Stimulated activated CD4-positive, alpha-beta T cell treated with anti-CD3 and anti-CD28 coated beads, Interleukin-12 subunit alpha, Interleukin-12 subunit beta, amount 100 ng/mL, for 24 hours (primary cell): ENCODE measurements around the gene AGO4.
A peak's percentile ranks its signal among the peaks of the same experiment; 100 is the strongest.
"Not testable (repeated sequence)": the region's sequence is repeated elsewhere in the genome, so short reads cannot be mapped to it uniquely, and the experiment has no call there.

Experiments used
- DNase-seq, 2 experiments: peaks; one replicate each; pipeline ENCODE4 v3.0.0-alpha.2; 2020; ENCODE audit warnings: low read depth in 2 of 2

AGO4 gene

DNA sequence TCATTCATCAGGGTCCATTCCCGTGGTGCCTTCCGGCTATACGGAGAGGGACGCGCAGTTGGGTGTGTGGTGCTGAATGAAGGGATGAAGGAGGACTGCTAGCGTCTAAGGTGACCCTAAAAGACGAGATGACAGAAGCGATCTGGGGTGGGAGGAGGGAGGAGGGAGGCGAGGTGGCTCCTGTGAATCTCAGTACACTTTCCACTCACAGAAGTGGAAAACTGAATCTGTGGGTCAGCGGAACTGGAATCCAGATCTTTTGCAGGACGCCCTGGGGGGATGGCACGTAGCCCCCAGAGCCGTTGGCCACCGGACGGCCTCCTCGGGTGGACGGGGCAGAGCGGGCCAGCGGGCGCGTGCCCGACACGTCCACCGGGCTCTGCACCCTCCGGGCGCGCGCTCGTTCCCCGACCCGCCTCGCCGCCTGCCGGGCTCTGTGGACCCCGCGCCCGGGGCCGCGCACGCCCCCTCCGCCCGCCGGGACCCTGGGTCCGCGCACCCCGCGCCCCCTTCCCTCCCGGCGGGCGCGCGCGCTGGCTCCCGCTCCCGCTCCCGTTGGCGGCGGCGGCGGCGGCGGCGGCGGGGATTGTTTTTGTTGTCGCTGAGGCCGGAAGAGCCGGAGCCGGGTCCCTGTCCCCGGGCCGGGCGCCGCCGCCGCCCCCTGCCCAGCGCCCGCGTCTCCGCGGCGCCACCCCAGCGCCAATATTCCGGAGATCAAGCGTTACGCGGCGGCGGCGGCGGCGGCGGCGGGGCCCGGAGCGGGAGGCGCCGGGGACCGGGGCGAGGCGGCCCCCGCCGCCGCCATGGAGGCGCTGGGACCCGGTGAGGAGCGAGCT lies at the start of gene AGO4:
Gene AGO4, plus strand, starts transcription at position 403 of the 836 bp plus-strand sequence. Its CDS starts 401 bp downstream, at position 804.
- peak in 1 of 2 experiments; percentile 12 for DNase-seq

DNA sequence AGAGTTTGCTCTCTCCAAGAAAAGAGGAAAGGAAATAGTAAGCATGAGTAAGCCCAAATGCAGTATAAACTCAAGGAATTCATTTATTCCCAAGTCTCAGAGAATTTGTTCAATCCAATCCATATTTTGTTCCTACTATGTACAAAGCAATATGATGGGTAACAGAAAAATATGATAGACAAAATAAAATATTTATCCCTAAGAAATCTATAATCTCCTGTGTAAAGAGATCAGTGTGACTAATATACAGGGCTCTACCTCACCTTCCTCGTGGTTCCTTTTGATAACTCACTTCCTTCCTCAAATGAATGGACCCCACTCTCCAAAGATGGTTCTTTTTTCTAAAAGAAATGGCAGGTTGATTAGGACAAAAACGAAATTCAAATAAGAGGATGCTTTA lies 45.7 kb upstream of the AGO4 start:
- no peak for DNase-seq

DNA sequence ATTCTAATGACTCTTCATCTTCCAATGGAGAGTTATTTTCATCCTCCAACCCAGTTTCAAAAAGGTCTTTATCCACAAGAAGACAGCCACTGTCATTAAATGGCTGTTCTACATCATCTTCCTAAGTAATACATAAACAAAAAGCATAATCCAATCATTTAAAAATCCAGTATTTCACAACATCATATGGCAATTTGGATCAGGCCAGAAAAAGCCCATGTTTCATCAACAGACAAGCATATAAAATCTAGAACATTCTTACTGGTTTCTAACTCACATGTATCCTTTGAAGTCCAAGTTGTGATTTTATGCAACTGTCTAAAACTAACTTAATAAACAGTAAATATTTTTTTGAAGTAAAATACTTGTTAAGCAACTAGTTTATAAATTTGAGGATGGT lies 44.6 kb upstream of the AGO4 start:
- no peak for DNase-seq

DNA sequence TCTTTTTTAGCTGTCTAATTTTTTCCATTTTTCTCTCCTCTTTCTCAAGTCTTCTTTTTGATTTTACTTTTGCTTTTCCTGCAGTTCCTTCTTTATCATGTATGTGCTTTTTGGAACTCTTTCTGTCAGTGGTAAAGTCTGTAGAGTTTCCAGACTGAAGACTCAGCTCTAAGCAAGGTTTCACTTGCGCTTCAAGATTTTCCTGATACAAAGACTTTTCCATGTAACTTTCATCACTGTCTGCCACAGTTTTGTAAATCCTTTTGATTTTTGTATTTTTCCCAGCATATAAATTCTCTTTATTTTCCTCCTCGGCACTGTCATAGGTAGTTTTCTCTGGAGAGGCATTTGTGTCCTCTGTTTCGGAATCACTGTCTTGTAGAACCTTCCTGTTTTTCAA lies 43.5 kb upstream of the AGO4 start:
- DNase-seq = no peak

DNA sequence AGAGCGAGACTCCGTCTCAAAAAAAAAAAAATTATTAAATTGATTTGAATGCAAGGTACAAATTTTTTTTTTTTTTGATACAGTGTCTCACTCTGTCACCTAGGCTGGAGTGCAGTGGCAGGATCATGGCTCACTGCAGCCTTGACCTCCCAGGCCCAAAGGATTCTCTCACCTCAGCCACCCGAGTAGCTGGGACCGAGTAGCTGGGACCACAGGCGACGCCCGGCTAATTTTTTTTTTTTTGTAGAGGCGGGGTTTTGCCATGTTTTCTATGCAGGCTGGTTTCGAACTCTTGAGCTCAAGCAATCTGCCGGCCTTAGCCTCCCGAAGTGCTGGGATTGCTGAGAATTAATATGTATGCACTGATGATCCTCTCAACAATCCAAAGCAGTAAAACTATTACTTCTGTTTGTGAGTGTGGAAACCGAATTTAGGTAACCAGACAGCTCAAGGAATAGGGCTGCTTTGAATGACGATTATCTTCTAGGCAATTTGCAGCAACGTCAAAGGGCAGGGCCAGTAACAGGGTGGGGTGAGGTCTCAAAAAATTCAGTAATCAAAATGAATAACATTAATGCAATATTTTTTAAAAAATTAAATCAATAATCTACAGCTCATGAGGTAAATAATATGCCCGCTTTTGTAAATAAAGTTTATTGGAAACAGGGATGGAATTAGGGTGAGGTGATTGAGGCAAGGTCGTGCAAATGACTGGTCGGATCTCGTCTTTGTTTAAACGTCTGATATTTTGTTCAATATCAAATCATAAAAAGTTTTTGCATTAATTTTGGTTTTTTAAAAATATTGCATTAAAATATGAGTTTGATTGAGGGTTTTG lies 39.2 kb upstream of the AGO4 start:
- no peak for DNase-seq

DNA sequence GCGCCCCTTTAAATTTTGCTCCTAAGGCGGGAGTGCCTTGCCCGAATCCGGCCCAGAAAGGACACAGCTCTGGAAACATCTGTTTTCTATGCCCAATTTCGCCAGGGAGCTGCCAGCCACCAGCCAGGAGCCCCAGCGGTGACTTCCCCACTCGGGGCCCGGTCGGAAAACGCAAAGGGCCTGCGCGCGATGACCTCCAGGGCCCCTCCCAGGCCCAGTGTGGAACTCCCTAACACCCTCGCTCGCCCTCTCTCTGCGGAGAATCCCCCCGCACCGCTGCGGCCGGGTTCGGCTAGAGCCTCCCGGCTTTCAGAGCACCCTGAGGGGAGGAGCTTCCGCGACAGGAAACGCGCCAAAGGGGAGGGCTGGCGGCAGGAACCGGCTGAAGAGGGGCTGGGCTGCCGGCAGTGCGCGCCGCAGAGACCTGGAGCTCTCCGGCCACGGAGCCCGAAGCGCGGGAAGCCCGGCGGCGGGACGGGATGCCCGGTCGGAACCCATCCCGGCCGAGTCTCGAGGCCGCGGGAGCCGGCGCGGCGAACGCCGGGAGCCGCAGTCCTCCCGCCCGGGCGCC lies 38.5 kb upstream of the AGO4 start:
- peak; percentile 71 to 79 for DNase-seq

DNA sequence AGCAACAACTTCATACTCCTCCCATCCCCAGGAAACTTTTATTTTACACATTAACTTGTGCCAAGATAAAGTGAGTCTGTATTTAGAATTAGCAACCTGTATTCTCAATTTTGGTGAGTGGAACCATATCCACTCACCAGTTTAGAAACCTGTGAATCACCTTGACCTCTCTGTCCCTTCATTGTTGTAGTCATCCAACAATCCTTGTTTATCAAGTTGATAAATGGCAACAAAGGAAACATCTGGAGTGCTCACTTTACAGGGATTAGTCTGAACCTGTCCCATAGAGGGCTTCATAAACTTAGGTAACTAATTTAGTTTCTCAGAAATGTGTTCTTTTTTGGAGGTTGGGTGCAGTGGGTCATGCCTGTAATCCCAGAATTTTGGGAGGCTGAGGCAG lies 34.1 kb upstream of the AGO4 start:
- no peak for DNase-seq

DNA sequence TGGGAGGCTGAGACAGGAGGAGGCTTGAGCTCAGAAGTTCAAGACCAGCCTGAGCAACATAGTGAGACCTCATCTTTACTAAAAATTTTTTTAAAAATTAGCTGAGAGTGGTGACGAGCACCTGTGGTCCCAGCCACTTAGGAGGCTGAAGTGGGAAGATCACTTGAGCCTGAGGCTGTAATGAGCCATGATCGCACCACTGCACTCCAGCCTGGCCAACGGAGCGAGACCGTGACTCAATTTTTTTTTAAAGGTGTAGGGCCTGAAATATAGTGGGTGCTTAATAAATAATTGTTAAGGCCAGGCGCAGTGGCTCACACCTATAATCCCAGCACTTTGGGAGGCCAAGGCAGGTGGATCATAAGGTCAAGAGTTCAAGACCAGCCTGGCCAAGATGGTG lies 31.6 kb upstream of the AGO4 start:
- DNase-seq = not testable (repeated sequence)

DNA sequence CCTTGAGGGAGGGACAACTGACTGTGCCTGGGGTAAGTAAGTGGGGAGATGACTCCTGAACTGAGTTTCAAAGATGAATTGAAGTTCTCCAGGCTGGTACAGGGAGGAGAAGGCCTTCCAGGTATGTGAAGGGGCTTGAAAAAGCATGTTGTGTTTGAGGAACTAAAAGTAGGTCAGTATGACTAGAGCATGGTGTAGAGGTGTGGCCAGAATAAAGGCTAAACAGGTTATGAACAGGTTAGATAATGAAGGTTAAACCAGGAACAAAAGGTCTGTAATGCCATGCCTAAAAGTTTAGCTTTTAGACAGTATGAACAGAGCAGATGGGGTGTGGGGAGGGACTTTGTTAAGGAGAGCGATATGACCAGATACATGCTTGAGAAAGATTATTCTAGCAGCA lies 30.7 kb upstream of the AGO4 start:
- no peak for DNase-seq

DNA sequence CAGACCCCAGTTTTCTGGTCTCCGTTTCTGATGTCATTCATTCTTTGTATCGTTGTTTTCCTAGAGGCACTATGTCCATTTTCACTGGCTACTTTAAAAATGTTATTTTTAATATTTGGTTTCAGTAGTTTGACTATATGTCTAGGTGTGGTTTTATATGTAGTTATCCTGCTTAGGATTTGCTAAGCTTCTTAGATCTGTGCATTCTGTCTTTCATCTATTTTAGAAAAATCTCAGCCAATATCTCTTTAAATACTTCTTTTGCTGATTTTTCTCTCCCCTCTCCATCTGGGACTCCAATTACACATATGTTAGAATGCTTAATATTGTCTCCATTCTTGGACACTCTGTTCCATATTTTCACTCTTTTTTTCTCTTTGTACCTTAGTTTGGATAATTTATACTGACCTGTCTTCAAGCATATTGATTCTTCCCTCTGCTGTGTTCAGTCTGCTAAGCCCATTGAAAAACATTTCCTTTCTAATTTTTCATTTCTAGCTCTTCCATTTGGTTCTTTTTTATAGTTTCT lies 24.7 kb upstream of the AGO4 start:
- DNase-seq = no peak

DNA sequence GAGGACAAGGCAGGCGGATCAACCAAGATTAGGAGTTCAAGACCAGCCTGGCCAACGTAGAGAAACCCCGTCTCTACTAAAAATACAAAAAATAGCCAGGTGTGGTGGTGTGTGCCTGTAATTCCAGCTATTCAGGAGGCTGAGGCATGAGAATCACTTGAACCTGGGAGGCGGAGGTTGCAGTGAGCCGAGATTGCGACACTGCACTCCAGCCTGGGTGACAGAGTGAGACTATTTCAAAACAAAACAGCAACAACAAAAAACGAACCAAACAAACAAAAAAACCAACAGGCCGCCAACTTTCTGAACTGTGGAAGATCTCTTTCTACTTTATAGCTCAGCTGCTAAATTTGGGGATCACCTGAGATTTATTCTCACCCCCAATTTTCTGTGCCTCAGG lies 23.5 kb upstream of the AGO4 start:
- not testable (repeated sequence) for DNase-seq

DNA sequence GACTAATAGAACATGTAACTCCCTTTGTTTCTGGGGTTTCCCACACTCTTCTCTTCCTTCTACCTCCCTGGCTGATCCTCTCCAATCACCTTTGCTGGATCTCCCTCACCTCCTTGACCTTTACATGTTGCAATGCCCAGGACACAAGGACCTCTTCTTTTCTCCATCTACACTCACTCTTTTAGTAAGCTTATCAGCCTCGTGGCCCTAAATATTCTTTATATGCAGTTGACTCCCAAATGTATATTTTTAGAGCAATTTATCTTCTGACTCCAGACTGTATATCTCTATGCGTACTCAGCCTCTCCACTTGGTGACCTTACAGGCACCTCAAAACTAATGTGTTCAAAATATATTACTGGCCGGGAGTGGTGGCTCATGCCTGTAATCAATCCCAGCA lies 19.7 kb upstream of the AGO4 start:
- DNase-seq = no peak

DNA sequence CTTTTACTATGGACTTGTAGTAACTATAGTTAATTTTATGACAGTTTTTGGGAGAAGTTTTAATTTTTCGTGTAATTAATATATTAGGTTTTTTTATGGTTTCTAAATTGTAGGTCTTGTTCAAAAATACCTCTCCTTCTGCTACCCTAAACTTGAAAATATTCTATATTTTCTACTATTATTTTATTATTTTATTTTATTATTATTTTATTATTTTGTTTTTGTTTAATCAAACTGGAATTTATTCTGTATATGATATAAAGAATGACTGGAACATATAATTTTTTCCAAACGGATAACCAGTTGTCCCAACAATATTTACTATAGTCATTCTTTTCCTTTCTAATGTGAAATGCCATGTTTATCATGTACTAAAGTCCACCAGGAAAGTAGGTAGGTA lies 17.1 kb upstream of the AGO4 start:
- no peak for DNase-seq

DNA sequence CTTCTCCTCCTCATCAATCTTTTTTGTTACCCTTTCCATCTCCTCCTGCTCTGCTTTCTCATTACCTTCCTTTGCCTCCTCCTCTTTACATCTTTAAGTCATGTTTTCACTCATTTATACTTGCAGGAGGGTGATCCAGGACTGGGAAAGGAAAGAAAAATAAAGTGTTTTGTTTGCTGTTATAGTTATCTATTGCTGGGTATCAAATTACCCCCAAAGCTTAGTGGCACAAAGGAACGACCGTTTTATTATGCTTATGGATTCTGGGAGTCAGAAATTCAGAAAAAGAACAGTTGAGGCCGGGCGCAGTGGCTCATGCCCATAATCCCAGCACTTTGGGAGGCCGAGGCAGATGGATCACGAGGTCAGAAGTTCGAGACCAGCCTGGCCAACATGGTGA lies 12.5 kb upstream of the AGO4 start:
- DNase-seq = no peak

DNA sequence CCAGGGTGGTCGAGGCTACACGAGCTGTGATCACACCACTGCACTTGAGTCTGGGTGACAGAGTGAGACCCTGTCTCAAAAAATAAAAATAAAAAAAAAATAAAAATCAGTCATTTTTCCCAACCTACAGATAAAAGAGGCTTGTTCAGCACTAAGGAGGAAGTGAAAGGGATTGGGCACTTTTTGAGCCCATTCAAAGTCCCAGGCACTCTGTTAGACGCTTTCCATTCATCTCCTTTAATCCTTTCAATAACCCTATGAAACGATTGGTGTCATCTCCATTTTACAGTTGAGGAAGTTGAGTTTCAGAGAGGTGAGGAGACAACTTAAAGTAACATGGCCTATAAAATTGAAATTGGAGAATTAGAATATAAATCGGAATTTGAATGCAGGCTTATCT lies 10.4 kb upstream of the AGO4 start:
- DNase-seq = no peak

DNA sequence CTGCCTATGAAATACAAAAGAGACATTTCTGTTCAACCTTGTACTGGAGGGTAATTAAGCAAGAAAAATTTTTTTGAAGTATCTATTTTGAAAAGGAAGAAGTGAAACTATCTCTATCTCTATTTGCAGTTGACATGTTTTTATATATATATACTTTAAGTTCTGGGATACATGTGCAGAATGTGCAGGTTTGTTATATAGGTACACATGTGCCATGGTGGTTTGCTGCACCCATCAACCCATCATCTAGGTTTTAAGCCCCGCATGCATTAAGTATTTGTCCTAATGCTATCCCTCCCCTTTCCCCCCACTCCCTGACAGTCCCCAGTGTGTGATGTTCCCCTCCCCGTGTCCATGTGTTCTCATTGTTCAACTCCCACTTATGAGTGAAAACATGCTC lies 9.8 kb upstream of the AGO4 start:
- not testable (repeated sequence) for DNase-seq

DNA sequence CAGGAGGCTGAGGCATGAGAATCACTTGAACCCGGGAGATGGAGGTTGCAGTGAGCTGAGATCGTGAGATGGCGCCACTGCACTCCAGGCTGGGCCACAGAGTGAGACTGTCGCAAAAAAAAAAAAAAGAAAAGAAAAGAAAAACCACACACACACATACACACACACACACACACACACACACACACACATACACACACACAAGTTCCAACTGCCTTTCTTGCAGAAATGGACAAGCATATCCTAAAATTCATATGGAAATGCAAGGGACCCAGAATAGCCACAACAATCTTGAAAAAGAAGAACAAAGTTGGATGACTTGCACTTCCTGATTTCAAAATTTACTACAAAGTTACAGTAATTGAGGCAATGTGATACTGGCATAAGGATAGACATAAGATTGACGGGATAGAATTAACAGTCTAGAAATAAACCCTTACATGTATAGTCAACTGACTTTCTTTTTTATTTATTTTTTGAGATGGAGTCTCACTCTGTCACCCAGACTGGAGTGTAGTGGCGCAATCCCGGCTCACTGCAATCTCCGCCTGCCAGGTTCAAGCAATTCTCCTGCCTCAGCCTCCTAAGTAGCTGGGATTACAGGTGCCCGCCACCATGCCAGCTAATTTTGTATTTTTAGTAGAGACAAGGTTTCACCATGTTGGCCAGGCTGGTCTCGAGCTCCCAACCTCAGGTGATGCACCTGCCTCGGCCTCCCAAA lies 7.5 kb upstream of the AGO4 start:
- DNase-seq = not testable (repeated sequence)

DNA sequence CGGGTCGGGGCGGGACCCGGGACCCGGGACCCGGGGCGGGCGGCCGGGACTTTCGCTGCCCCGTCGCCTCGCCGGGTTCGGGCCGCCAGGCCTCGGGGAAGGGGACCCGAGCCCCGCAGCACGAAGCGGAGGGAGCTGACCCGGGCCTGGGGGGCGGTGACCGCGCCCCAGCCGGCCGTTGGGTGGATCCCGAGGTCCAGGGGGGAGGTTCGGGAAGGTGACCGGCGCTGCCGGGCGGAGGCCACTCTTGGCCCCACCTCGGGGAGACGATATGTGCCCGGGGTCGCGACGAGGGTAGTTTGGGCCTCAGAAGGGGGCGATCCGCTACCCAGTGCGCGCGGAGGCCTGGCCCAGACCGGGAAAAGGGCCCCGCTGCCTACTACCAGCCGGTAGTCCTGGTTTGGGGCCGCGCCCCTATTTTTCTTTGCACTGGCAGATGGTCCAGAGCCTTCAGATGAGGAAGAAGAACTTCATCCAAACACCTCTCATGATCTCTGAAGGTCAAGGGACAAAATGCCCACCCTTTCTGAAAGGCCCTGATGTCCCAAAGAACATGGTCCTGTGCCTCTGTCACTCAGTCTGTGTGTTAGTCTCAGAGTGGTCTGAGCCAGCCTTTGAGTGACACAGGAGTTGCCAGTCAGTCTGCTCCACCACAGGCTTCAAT lies 766 bp downstream of the AGO4 start:
- DNase-seq = no peak

DNA sequence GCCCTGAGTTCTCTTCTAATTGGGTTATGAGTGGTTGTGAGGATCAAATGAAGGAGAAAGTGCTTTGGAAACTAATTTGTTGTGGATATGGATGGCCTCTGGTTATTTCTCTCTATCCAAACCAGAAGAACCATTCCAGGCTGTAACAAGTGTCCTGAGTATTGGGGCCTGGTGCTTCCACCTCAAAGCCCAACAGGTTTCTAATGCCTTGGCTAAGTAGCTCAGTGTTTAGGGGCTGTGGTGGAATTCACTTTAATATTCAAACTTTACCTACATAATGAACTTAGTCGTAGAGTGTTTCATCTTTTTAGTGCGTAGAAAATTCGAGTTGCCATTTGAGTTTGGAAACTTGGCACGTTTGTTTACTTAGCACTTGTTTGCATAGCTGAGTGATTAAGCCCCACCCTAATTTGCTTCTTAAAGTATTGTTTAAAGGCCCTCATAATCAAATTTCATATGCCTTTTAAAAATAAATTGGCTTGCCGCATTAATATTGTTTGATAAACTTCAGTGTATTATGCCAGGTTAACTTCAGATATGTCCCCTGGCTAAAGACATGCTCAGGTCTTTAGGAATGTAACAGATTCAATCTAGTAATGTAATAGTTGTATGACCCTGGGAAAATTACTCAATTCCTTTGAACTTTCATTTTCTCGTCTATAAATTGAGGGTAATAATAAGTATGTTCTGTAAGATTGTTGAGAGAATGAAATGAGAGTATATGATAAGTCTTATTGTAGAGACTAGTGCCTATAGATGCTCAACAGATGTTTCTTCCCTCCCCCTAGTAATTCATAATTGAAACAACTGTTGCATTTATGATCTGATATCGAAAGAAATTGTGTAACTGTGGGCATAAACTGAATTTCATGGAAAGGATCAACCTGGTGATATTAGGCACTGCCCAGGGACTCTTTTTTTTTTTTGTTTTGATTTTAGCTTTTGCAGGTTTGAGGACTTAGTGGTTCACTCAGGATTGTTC lies 1.6 kb downstream of the AGO4 start:
- no peak for DNase-seq
